ENCODE measurements around the gene RALB.
A peak's percentile ranks its signal among the peaks of the same experiment; 100 is the strongest.
"Not testable (repeated sequence)": the region's sequence is repeated elsewhere in the genome, so short reads cannot be mapped to it uniquely, and the experiment has no call there.

RALB gene

DNA sequence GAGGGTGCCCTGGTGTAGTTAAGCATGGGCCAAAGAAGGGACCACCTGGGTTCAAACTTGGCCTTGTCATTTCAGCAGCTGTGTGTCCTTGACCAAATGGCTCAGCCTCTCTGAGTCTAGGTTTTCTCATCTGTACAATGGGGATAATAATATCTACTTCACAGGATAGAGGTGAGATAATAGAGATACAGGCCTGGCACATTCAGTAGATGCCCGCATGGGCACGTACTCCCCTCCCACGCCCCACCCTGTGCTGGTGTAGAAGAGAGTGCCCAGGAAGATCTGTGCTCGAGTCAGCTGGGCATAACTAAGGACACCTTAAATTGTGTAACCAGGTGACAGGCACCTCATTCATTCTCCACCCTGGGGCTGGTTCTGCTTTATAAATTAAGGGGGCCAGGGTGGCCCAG lies 21.1 kb upstream of the RALB start:
- no peak overlapping the region for H3K27ac ChIP-seq
- H3K4me3 ChIP-seq: peak overlapping the region; percentile 60
- DNase-seq (ENCODE audit: low spot score): peak; percentile 61
- TF ChIP-seq, protein P1, sequence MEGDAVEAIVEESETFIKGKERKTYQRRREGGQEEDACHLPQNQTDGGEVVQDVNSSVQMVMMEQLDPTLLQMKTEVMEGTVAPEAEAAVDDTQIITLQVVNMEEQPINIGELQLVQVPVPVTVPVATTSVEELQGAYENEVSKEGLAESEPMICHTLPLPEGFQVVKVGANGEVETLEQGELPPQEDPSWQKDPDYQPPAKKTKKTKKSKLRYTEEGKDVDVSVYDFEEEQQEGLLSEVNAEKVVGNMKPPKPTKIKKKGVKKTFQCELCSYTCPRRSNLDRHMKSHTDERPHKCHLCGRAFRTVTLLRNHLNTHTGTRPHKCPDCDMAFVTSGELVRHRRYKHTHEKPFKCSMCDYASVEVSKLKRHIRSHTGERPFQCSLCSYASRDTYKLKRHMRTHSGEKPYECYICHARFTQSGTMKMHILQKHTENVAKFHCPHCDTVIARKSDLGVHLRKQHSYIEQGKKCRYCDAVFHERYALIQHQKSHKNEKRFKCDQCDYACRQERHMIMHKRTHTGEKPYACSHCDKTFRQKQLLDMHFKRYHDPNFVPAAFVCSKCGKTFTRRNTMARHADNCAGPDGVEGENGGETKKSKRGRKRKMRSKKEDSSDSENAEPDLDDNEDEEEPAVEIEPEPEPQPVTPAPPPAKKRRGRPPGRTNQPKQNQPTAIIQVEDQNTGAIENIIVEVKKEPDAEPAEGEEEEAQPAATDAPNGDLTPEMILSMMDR (IDR thresholded peaks at IDR 0.05): no peak

DNA sequence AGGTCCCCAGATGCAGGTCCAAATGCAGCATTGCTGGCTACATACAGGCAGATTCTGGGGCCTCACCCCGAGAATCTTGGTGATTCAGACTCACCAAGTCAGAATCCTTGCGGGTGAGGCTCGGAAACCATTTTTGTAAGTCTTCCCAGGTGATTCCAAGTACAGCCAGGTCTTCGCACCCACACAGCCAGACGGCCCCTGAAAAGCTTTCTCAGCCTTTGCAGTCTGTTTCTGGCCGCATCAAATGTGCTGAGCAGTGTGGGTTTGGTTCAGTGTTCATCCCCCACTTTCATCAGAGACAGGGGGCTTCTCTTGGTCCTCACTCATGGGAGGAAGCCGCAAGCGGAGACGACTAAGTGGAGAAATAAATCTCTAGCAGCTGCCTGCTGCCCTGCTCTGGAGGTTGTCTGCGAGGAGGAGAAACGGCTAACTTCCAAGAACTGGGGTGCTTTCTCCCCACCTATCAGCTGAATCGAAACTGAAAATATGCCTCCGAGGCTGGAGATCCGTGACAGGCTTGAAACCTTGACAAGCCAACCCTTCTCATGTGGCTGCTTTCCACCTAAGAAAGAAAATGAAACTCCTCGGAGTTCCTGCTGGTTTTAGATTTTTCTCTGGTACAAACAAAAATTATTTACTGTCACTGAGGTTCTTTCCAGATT lies 20.5 kb upstream of the RALB start:
- Histone ChIP-seq H3K27ac (peak overlapping the region in 1 of 2 donors; percentile 30), H3K4me3 (peak overlapping the region; percentile 60)
- TF ChIP-seq, protein P1 (IDR thresholded peaks at IDR 0.05): no peak
- peak; percentile 47 for DNase-seq (ENCODE audit: low spot score)

DNA sequence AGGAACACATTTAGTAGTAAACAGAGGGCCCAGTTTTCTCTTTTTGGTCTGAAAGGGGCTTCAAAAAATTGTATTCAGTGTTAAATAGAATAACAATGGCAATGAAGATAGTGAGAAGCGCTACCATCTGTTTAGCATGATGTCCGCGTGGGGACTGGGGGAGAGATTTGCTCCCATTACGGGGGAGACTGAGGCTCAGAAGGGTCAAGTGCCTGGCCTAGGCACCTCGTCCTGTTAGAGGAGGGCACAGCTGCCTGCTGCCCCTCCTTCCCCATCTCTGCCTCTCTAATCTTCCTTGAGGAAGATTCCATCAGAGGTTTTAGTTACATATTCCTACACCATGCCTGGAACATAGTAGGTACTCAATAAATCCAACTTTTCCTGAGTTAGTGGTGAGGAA lies 19.4 kb upstream of the RALB start:
- Histone ChIP-seq H3K27ac (no peak overlapping the region), H3K4me3 (no peak overlapping the region)
- TF ChIP-seq, protein P1 (IDR thresholded peaks at IDR 0.05): no peak
- DNase-seq (ENCODE audit: low spot score): peak; percentile 22

DNA sequence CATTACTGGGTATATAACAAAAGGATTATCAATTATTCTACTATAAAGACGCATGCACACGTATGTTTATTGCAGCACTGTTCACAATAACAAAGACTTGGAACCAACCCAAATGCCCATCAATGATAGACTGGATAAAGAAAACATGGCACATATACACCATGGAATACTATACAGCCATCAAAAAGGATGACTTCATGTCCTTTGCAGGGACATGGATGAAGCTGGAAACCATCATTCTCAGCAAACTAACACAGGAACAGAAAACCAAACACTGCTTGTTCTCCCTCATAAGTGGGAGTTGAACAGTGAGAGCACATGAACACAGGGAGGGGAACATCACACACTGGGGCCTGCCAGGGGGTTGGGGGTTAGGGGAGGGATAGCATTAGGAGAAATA lies 17.5 kb upstream of the RALB start:
- DNase-seq (ENCODE audit: low spot score): peak; percentile 5
- H3K4me3 ChIP-seq, H3K27ac ChIP-seq: not testable (repeated sequence)

- peak; percentile 22 for DNase-seq (ENCODE audit: low spot score)
- TF ChIP-seq, protein P1 (IDR thresholded peaks at IDR 0.05): no peak
- Histone ChIP-seq H3K4me3 (no peak overlapping the region), H3K27ac (no peak overlapping the region)
Observed at GRCh38 chr2:120235681-120236080, 17.0 kb upstream of the RALB start.

GRCh38 chr2:120236316-120236715 lies 16.3 kb upstream of the RALB start:
- TF ChIP-seq, protein P1 (IDR thresholded peaks at IDR 0.05): no peak
- Histone ChIP-seq H3K27ac (no peak overlapping the region), H3K4me3 (no peak overlapping the region)
- DNase-seq (ENCODE audit: low spot score): peak; percentile 40

- no peak overlapping the region for H3K27ac ChIP-seq
- no peak overlapping the region for H3K4me3 ChIP-seq
- TF ChIP-seq, protein P1 (IDR thresholded peaks at IDR 0.05): no peak
- DNase-seq (ENCODE audit: low spot score): no peak
Observed at GRCh38 chr2:120236791-120237190, 15.9 kb upstream of the RALB start.

All from coronary artery (tissue), 2 donors.